ENCODE measurements around the gene BNIP2.

The BNIP2 gene

GRCh38 chr15:59722037-59722436 is 32.9 kb upstream of the BNIP2 start:
- in situ Hi-C loops (cut with MboI; ENCODE audit: low sequenced_read_pairs, unreplicated experiment), result loop anchor here (10.0 kb wide), 1 partner anchor 603 kb away; no protein-coding TSS in a partner anchor

GRCh38 chr15:59721411-59721810 is 32.3 kb upstream of the BNIP2 start:
- in situ Hi-C loops (cut with MboI; ENCODE audit: low sequenced_read_pairs, unreplicated experiment), result loop anchor here (10.0 kb wide), 1 partner anchor 603 kb away; no protein-coding TSS in a partner anchor
- DNase-seq (ENCODE audit: low spot score), result no peak
- no peak for TF ChIP-seq CTCF (IDR thresholded peaks at IDR 0.05; ENCODE audit: borderline replicate concordance, control extremely low read depth, extremely low read depth, insufficient read depth, missing control alignments)

More at GRCh38 chr15:59722037-59722436, 32.9 kb upstream of the BNIP2 start:
- no peak for DNase-seq (ENCODE audit: low spot score)
- TF ChIP-seq CTCF (IDR thresholded peaks at IDR 0.05; ENCODE audit: borderline replicate concordance, control extremely low read depth, extremely low read depth, insufficient read depth, missing control alignments), result no peak

- TF ChIP-seq CTCF (IDR thresholded peaks at IDR 0.05; ENCODE audit: borderline replicate concordance, control extremely low read depth, extremely low read depth, insufficient read depth, missing control alignments), result no peak
- in situ Hi-C loops (cut with MboI; ENCODE audit: low sequenced_read_pairs, unreplicated experiment), result no loop called here
- DNase-seq (ENCODE audit: low spot score), result no peak
Measured at GRCh38 chr15:59713177-59713576, 24.1 kb upstream of the BNIP2 start.

- TF ChIP-seq CTCF (IDR thresholded peaks at IDR 0.05; ENCODE audit: borderline replicate concordance, control extremely low read depth, extremely low read depth, insufficient read depth, missing control alignments), result no peak
- in situ Hi-C loops (cut with MboI; ENCODE audit: low sequenced_read_pairs, unreplicated experiment), result no loop called here
- no peak for DNase-seq (ENCODE audit: low spot score)
Measured at GRCh38 chr15:59711451-59712243, 22.5 kb upstream of the BNIP2 start.

- no peak for TF ChIP-seq CTCF (IDR thresholded peaks at IDR 0.05; ENCODE audit: borderline replicate concordance, control extremely low read depth, extremely low read depth, insufficient read depth, missing control alignments)
- no peak for DNase-seq (ENCODE audit: low spot score)
- in situ Hi-C loops (cut with MboI; ENCODE audit: low sequenced_read_pairs, unreplicated experiment), result no loop called here
Measured at GRCh38 chr15:59707619-59708018, 18.5 kb upstream of the BNIP2 start.

GRCh38 chr15:59703979-59704796 is 15.1 kb upstream of the BNIP2 start:
- in situ Hi-C loops (cut with MboI; ENCODE audit: low sequenced_read_pairs, unreplicated experiment), result no loop called here
- no peak for DNase-seq (ENCODE audit: low spot score)
- no peak for TF ChIP-seq CTCF (IDR thresholded peaks at IDR 0.05; ENCODE audit: borderline replicate concordance, control extremely low read depth, extremely low read depth, insufficient read depth, missing control alignments)

Measured in GM13976 (cell line).